Nephron progenitor cell (in vitro differentiated cells): ENCODE results near the gene ACBD6.

Experiments
- DNase-seq: peaks from one replicate; pipeline ENCODE4 v3.0.0; 2021
- H3K27ac Mint-ChIP-seq: 2 replicates; pipeline ENCODE4 v1.8.0; 2021; ENCODE audit warnings: mild to moderate bottlenecking, moderate library complexity, mixed read lengths
- H3K27me3 Mint-ChIP-seq: 2 replicates; pipeline ENCODE4 v1.8.0; 2021; ENCODE audit warnings: mild to moderate bottlenecking, low read depth, mixed read lengths; ENCODE audit not compliant: poor library complexity
- H3K36me3 Mint-ChIP-seq: 2 replicates; pipeline ENCODE4 v1.8.0; 2021; ENCODE audit warnings: low read depth, mixed read lengths
- H3K4me1 Mint-ChIP-seq: 2 replicates; pipeline ENCODE4 v1.8.0; 2021; ENCODE audit warnings: mixed read lengths
- H3K4me3 Mint-ChIP-seq: 2 replicates; pipeline ENCODE4 v1.8.0; 2021; ENCODE audit warnings: mild to moderate bottlenecking, moderate library complexity, mixed read lengths
- H3K9me3 Mint-ChIP-seq: 2 replicates; pipeline ENCODE4 v1.8.0; 2021; ENCODE audit warnings: mild to moderate bottlenecking, moderate library complexity, mixed read lengths
- TF ChIP-seq, protein P1 (sequence below): fragments of 200-600 bp; sonication (generic); IDR thresholded peaks from 2 replicates; pipeline ENCODE4 v1.5.0; 2021; ENCODE audit warnings: antibody characterized with exemption

The ACBD6 gene

DNA sequence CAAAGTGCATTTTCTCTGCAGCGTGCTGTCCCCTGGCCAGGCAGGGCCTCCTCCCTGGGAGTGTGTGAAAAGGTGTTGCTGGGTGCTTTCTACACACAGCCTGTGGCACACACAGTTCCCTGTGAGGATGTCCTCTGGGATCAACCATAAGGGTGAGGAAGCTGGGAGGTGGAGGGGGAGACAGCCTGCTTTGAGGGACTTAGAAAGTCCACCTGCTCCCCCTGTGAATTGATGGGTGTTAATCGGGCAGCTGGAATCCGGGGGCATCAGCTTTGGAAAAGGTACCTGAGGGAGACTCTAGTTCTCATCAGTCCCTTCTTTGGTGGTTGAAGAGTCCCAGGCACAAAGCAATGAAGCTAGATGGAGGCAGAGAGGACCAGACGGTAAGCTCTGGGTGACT, 236.5 kb downstream of the ACBD6 start:
- no peak for DNase-seq
- Mint-ChIP-seq H3K27me3 (peaks cover 31% of the 10 kb centered on the region), H3K27ac (no peak overlapping the region), H3K9me3 (no peaks in the 10 kb centered on the region), H3K4me3 (no peak overlapping the region), H3K4me1 (peaks cover 23% of the 10 kb centered on the region), H3K36me3 (no peaks in the 10 kb centered on the region)
- TF ChIP-seq, protein P1, sequence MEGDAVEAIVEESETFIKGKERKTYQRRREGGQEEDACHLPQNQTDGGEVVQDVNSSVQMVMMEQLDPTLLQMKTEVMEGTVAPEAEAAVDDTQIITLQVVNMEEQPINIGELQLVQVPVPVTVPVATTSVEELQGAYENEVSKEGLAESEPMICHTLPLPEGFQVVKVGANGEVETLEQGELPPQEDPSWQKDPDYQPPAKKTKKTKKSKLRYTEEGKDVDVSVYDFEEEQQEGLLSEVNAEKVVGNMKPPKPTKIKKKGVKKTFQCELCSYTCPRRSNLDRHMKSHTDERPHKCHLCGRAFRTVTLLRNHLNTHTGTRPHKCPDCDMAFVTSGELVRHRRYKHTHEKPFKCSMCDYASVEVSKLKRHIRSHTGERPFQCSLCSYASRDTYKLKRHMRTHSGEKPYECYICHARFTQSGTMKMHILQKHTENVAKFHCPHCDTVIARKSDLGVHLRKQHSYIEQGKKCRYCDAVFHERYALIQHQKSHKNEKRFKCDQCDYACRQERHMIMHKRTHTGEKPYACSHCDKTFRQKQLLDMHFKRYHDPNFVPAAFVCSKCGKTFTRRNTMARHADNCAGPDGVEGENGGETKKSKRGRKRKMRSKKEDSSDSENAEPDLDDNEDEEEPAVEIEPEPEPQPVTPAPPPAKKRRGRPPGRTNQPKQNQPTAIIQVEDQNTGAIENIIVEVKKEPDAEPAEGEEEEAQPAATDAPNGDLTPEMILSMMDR, result no peak

DNA sequence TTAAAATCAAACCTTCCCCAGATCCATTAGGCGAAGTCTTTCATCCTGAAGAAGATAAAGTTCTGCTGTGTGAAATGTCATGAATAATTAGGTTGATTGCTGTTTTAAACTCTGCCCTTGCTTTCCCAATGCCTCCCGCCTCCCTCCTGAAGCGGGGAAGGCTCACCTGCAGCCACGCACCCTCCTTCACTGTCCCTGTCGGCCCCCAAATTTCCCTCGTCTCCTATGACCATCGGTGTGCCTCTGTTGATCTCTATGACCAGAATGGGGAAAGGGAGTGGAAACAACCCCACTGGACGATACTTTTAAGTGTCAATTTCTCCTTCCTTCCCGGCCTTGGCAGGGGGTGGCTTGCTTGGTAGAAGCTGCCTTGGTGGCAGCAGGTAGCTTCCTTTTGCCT, 237.2 kb downstream of the ACBD6 start:
- no peak for DNase-seq
- no peaks in the 10 kb centered on the region for H3K9me3 Mint-ChIP-seq
- H3K4me3 Mint-ChIP-seq, result no peak overlapping the region
- peaks cover 20% of the 10 kb centered on the region for H3K4me1 Mint-ChIP-seq
- peaks cover 36% of the 10 kb centered on the region for H3K27me3 Mint-ChIP-seq
- H3K36me3 Mint-ChIP-seq, result no peaks in the 10 kb centered on the region
- TF ChIP-seq, protein P1, result no peak
- no peak overlapping the region for H3K27ac Mint-ChIP-seq

DNA sequence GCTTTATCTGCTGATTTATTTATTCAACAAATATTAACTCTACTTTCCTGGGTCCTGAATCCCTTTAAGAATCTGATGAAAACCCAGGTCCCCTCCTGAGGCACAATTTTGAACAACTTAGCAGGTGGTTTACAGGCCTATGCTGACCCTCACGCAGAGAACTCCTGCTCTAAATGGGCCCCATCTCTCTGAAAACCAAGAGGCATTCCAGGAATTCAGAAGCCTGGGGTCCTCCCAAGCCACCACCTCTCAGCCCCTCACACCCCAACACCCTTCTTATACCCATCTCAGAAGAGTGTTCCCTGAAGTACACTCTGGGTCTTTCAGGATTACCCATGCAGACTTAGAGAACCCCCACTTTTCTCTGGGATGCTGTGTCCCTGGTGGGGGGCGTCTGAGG, 237.8 kb downstream of the ACBD6 start:
- DNase-seq, result no peak
- Mint-ChIP-seq H3K36me3 (no peaks in the 10 kb centered on the region), H3K4me1 (peaks cover 14% of the 10 kb centered on the region), H3K4me3 (no peak overlapping the region), H3K27ac (no peak overlapping the region), H3K9me3 (no peaks in the 10 kb centered on the region), H3K27me3 (peaks cover 42% of the 10 kb centered on the region)
- TF ChIP-seq, protein P1, result no peak

DNA sequence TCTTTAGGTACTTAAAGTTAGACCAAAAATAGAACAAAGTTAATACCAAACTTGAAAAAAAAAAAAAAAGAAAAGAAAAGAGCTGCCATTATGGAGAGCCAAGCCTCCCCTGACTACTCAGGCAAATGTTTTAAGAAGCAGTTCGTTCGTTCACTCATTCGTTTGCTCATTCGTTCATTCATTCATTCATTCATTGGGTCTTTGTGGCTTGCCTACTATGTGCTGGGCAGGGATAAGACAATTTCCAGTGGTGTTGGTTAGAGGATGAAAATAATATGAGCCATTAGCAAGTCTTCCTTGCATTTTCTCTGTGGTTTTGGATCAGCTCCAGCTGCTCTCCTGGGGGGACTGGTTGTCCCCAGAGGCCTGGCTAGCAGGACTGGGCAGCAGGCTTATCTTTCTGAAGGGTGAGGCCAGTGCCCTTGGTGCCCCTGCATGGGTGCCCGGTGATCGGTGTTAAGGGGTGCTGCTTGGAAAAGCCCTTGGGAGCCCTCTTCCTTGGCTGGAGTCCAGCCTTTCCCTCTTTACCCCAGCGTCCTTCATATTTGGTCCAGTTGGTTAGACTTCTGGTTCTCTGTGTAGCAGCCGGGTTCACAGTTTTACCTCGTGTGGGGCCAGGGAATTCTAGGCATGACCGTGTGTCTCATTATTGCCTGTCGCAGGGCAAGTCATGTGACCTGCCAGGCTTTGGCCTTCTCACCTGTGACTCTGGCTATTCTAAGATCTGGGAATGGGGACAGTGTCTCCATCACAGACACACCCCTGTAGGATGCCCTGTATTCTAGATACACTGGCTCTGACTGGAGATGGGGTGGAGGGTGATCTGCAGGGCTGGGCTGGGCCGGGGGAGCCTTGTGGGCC, 239.5 kb downstream of the ACBD6 start:
- Mint-ChIP-seq H3K36me3 (no peaks in the 10 kb centered on the region), H3K4me1 (peaks cover under 1% of the 10 kb centered on the region), H3K4me3 (no peak overlapping the region), H3K27me3 (peaks cover 58% of the 10 kb centered on the region), H3K27ac (no peak overlapping the region), H3K9me3 (no peaks in the 10 kb centered on the region)
- TF ChIP-seq, protein P1, result no peak
- no peak for DNase-seq

DNA sequence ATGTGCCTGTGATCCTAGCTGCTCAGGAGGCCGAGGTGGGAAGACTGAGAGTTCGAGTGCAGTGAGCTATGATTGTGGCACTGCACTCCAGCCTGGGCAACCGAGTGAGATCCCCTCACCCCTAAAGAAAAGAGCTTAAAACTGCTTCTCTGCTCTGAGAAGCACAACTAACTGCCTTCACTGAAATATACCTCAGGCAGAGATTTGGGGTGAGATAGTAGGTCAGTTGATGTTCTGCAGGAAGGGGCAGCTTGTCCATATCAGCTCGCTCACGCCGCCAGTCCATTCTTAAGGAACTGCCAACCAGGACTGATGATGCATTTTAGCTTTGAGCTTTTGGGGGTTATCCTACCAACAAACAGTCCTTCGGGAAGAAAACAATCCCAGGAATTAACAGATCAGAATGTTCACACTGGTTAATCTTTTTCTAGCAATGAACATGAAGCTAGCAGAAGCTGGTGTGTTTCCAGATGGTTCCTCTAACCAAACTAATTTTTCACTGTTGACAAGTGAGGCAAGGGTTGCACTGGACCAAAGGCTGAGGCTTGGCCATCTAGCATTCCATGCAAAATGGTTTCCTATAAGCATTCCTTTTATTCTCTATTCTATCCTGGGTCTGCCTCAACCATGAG, 240.7 kb downstream of the ACBD6 start:
- H3K4me1 Mint-ChIP-seq, result peaks cover 9% of the 10 kb centered on the region
- DNase-seq, result no peak
- no peaks in the 10 kb centered on the region for H3K36me3 Mint-ChIP-seq
- peaks cover 70% of the 10 kb centered on the region for H3K27me3 Mint-ChIP-seq
- H3K9me3 Mint-ChIP-seq, result no peaks in the 10 kb centered on the region
- TF ChIP-seq, protein P1, result no peak
- H3K4me3 Mint-ChIP-seq, result no peak overlapping the region
- H3K27ac Mint-ChIP-seq, result no peak overlapping the region

DNA sequence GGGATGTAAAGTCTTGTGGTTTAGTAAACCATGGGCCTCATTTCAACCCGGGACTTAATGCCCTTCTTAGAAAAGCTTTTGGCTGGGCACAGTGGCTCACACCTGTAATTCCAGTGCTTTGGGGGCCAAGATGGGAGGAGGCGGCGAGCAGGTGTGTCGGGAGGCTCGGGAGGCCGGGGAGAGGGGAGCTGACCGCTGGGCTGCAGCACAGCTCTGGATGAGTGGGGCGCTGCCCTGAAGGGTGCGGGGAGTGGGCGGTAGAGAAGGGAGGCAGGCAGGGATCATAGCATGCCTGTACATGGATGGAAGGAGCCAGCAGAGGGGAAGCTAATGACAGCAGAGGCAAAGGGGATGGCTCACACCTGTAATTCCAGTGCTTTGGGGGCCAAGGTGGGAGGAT, 241.3 kb downstream of the ACBD6 start:
- TF ChIP-seq, protein P1, result no peak
- Mint-ChIP-seq H3K27ac (no peak overlapping the region), H3K36me3 (no peaks in the 10 kb centered on the region), H3K4me3 (no peak overlapping the region), H3K9me3 (no peaks in the 10 kb centered on the region), H3K27me3 (peaks cover 76% of the 10 kb centered on the region), H3K4me1 (peaks cover 15% of the 10 kb centered on the region)
- no peak for DNase-seq
